Heart right ventricle (tissue), 16 donors: ENCODE data around the gene MKRN1. TPM values are rescaled to one million over a fixed set of nuclear protein-coding genes. Genes with fewer than 3 reads are reported as not detected.
A peak's percentile ranks its signal among the peaks of the same experiment; 100 is the strongest.
"Not testable (repeated sequence)": the region's sequence is repeated elsewhere in the genome, so short reads cannot be mapped to it uniquely, and the experiment has no call there.

Experiments used
- ATAC-seq, 8 donors: fragments of 200-7000 bp; cut with Tn5 transposase; one replicate each; pipeline ENCODE4 v1.9.1; 2020; ENCODE audit warnings: mild to moderate bottlenecking in 8 of 8, moderate library complexity in 8 of 8, moderate number of reproducible peaks in 1 of 8
- DNase-seq, 2 donors: peaks; one replicate each; pipeline ENCODE4 v3.0.0-alpha.2; 2020
- H3K27ac ChIP-seq, 10 donors: fragments of 200-600 bp; sonication (generic) in 2 of 10; one replicate each; pipeline versions ENCODE4 v1.5.0 to v1.8.0; 2020 to 2022; ENCODE audit warnings: mild to moderate bottlenecking in 3 of 10
- H3K27me3 ChIP-seq, 7 donors: fragments of 200-600 bp; one replicate each; pipeline ENCODE4 v1.8.0; 2021 to 2022; ENCODE audit warnings: mild to moderate bottlenecking in 2 of 7
- H3K36me3 ChIP-seq, 9 donors: fragments of 200-600 bp; sonication (generic) in 1 of 9; one replicate each; pipeline versions ENCODE4 v1.5.0 to v1.8.0; 2020 to 2022; ENCODE audit warnings: mild to moderate bottlenecking in 2 of 9
- H3K4me1 ChIP-seq, 9 donors: fragments of 200-600 bp; sonication (generic) in 1 of 9; one replicate each; pipeline versions ENCODE4 v1.5.0 to v1.8.0; 2020 to 2022; ENCODE audit warnings: mild to moderate bottlenecking in 4 of 9
- H3K4me3 ChIP-seq, 10 donors: fragments of 200-600 bp; sonication (generic) in 2 of 10; one replicate each; pipeline versions ENCODE4 v1.5.0 to v1.8.0; 2020 to 2022; ENCODE audit warnings: mild to moderate bottlenecking in 7 of 10, moderate library complexity in 2 of 10
- H3K9me3 ChIP-seq, 11 donors: fragments of 200-600 bp in 10 of 11; sonication (generic) in 2 of 11; one replicate each; pipeline versions ENCODE4 v1.5.0 to v1.8.0; 2013 to 2022; ENCODE audit warnings: mild to moderate bottlenecking in 2 of 11, control low read depth in 1 of 11, moderate library complexity in 1 of 11
- CTCF ChIP-seq, 9 donors: fragments of 200-600 bp; sonication (generic) in 2 of 9; IDR thresholded peaks; one replicate each; pipeline versions ENCODE4 v1.5.0 to v1.8.0; 2021 to 2022; ENCODE audit warnings: antibody characterized with exemption in 9 of 9, mild to moderate bottlenecking in 5 of 9, moderate library complexity in 1 of 9
- WGBS, 2 donors: extraction: QIAGEN DNeasy Blood & Tissue Kit; methylation state at CpG; one replicate each; pipeline ENCODE4 v1.1.7; 2013; ENCODE audit warnings: inconsistent platforms in 1 of 2; 5-methylcytosine and 5-hydroxymethylcytosine counted together
- intact Hi-C, 10 donors: fragments of 100-400 bp; cut with DNase I; formaldehyde crosslinking; loops; one replicate each; pipeline versions ENCODE4 v1.11.1 to v1.14.2; 2022
- polyA plus RNA-seq, 2 donors: library from polyadenylated mRNA; stranded (reverse); fragments of 200-250 nt; gene quantifications; one replicate each; pipeline ENCODE4 v1.2.3, GENCODE V29; 2013
- total RNA-seq, 10 donors: library from RNA; stranded (reverse); fragmentation: NEBNext Ultra II Directional in 3 of 10; extraction: Animal tissue kit (Norgen Biotek cat#: 25700) in 3 of 10; gene quantifications; one replicate each; pipeline versions ENCODE4 v1.2.1 to v1.2.4, GENCODE V29; 2021 to 2023
- donor health status: Arrhythmogenic right ventricular cardiomyopathy.
- donor health status: ischemic (EF 13 %, LVEDD 7.1; RV severe dilation, severe dysfunction).
- donor health status: healthy with polysubstance abuse.
- donor health status: DM: no; HTN: yes; CAD: no.
- donor health status: DM: no; HTN: no; CAD: no.
- donor health status: ischemic (EF 25% LVEDD 6.9; RV normal size, moderate dysfunction).
- donor health status: ischemic (EF 25% LVEDD 5.7; RV mildly dilated, moderate dysfunction).
- donor health status: healthy.
- donor health status: DM: yes; HTN: yes; CAD: no.
- donor health status: Ischemic cardiomyopathy.
- donor health status: ischemic (EF 35%, LVEDD 5.7; RV mildly dilated, moderate dysfunction).
- donor health status: nonischemic (EF 11% LVEDD 7.7; RV severe dilation, severe dysfunction).
- donor health status: DM: yes; HTN: yes; CAD: no.
- donor health status: PGD.
- donor health status: ischemic (EF 29% LVEDD 5.4; RV normal size, mild dysfunction).
- donor health status: nonischemic (EF 23%, LVEDD 6.1; RV moderate dilation, normal function).

MKRN1 gene
- total and polyA plus RNA-seq, 12 donors, result 38.5 to 113 (median 90.3) TPM

- peak; percentile 81 to 93 (median 88) for TF ChIP-seq CTCF (IDR thresholded peaks at IDR 0.05)
- Histone ChIP-seq H3K27me3 (no peaks in the 10 kb centered on the region), H3K4me1 (peaks cover 6 to 22% (median 16%) of the 10 kb centered on the region in 9 donors), H3K4me3 (peak overlapping the region in 1 of 10 donors; percentile 6), H3K36me3 (peaks cover 0 to 43% (median 5%) of the 10 kb centered on the region in 9 donors), H3K27ac (peak overlapping the region in 7 of 10 donors; percentile 26 to 76 (median 48)), H3K9me3 (no peaks in the 10 kb centered on the region)
- WGBS, 2 donors, result 51 to 56% methylated on average over 31 of the region's 31 CpGs
- DNase-seq (peak; percentile 90 to 91), ATAC-seq (peak; percentile 86 to 96 (median 94))
- intact Hi-C loops, result loop anchor here in 9 of 10 donors (1.0 to 10.0 kb wide), 3 partner anchors 47 to 136 kb away; no protein-coding TSS in a partner anchor
Observed at GRCh38 chr7:140517546-140518369, 38.5 kb upstream of the MKRN1 start.

- peaks cover 0 to 5% (median 0%) of the 10 kb centered on the region in 9 donors for H3K36me3 ChIP-seq
- H3K4me3 ChIP-seq, result no peak overlapping the region
- H3K27ac ChIP-seq, result no peak overlapping the region
- peaks cover 0 to 13% (median 4%) of the 10 kb centered on the region in 9 donors for H3K4me1 ChIP-seq
- ATAC-seq (peak in 3 of 8 donors; percentile 43 to 66 (median 53)), DNase-seq (peak; percentile 23 to 52)
- H3K27me3 ChIP-seq, result no peaks in the 10 kb centered on the region
- intact Hi-C loops, result loop anchor here in 1 of 10 donors (10.0 kb wide), 1 partner anchor 52 kb away; no protein-coding TSS in a partner anchor
- no peaks in the 10 kb centered on the region for H3K9me3 ChIP-seq
- 29 to 31% methylated on average over 9 of the region's 9 CpGs for WGBS, 2 donors
- TF ChIP-seq CTCF (IDR thresholded peaks at IDR 0.05), result no peak
Observed at GRCh38 chr7:140512317-140513000, 33.2 kb upstream of the MKRN1 start.

- WGBS, 2 donors, result 55 to 68% methylated on average over 5 of the region's 5 CpGs
- DNase-seq (no peak), ATAC-seq (no peak)
- H3K27ac ChIP-seq, result no peak overlapping the region
- TF ChIP-seq CTCF (IDR thresholded peaks at IDR 0.05), result no peak
- no peaks in the 10 kb centered on the region for H3K36me3 ChIP-seq
- peaks cover 4 to 27% (median 15%) of the 10 kb centered on the region in 9 donors for H3K4me1 ChIP-seq
- no peaks in the 10 kb centered on the region for H3K27me3 ChIP-seq
- no peaks in the 10 kb centered on the region for H3K9me3 ChIP-seq
- no peak overlapping the region for H3K4me3 ChIP-seq
- intact Hi-C loops, result loop anchor here in 2 of 10 donors (5.0 to 10.0 kb wide), 2 partner anchors 55 to 58 kb away; no protein-coding TSS in a partner anchor
Observed at GRCh38 chr7:140509789-140510188, 30.5 kb upstream of the MKRN1 start.

GRCh38 chr7:140507556-140507955, 28.3 kb upstream of the MKRN1 start:
- Histone ChIP-seq H3K4me1 (peaks cover 4 to 27% (median 14%) of the 10 kb centered on the region in 9 donors), H3K27ac (peak overlapping the region; percentile 49 to 95 (median 82))
- peak in 2 of 8 donors; percentile 32 to 50 for ATAC-seq
- WGBS, 2 donors, result 71 to 75% methylated on average over 6 of the region's 6 CpGs
- H3K36me3 ChIP-seq, H3K9me3 ChIP-seq, H3K4me3 ChIP-seq, DNase-seq, H3K27me3 ChIP-seq: not testable (repeated sequence)
- intact Hi-C loops, result loop anchor here in 1 of 10 donors (5.0 kb wide), 1 partner anchor 60 kb away; no protein-coding TSS in a partner anchor
